GM19438 (cell line): ENCODE measurements around the gene LMTK2.

Source experiments
- ATAC-seq: cut with Tn5 transposase; IDR thresholded peaks from one replicate; pipeline ENCODE4 v1.9.1; 2021; ENCODE audit warnings: low read depth; ENCODE audit not compliant: unreplicated experiment

LMTK2 gene

DNA sequence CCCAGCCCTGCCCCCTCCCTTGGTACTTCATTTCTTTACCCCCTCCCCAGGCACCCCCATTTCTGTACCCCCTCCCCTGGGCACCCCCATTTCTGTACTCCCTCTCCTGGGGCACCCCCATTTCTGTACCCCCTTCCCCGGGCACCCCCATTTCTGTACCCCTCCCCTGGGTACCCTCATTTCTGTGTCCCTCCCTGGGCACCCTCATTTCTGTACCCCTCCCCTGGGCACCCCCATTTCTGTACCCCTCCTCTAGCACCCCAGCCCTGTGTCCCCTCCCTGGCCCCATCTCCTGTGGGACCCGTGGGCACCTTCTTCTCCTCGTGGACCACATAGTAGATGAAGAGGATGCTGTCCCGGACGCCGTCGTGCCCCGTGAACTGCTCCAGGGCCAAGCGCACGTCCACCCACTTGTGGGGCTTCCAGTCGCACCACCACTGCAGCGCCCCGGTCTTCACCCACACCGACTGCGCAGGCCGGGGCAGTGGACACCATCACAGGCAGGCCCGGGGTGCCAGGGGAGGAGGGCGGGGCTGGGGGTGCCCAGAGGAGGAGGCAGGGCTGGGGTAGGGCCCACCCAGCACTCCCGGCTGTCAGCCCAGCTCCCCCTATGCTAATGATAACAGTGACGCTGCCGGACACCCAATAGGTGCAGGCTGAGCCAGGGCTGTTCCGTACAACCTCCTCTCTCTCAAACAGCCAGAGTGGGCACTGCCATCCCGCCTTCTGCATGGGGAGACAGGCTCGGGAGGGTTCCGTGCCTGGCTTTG is 125.0 kb downstream of the LMTK2 start:
- ATAC-seq: no peak

DNA sequence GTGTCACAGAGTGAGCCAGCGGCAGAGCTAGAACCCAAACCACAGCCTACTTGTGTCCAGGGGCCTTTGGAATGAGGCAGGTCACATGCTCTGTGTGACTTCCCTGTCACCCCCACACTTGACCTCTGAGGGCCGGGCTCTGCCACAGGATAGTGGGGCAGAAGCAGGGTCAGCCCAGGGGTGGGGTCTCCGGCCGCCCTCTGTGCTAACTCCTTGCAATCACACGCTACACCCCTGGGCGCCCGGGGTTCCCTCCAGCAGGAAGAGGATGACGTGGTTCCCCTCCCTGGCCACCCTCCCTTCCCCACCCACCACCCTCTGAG is 125.6 kb downstream of the LMTK2 start:
- ATAC-seq: no peak

DNA sequence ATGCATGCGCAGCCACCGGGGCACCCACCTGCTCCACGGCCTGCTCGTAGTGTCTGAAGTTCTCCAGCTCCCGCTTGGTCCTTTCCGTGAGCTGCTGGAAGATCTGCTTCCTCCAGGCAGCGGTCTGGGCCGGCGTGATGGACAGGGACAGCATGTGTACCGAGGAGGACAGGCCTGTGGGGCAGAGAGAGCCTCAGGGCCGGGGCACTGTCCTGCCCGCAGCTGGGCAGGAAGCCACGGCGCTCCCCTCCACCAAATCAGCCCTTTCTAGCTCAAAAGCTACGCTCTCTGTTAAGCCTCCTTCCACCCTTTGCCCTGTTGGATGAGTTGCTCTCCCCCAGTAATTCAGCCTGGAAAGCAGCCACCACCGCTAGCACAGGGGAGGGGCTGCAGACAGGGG is 126.1 kb downstream of the LMTK2 start:
- no peak for ATAC-seq

DNA sequence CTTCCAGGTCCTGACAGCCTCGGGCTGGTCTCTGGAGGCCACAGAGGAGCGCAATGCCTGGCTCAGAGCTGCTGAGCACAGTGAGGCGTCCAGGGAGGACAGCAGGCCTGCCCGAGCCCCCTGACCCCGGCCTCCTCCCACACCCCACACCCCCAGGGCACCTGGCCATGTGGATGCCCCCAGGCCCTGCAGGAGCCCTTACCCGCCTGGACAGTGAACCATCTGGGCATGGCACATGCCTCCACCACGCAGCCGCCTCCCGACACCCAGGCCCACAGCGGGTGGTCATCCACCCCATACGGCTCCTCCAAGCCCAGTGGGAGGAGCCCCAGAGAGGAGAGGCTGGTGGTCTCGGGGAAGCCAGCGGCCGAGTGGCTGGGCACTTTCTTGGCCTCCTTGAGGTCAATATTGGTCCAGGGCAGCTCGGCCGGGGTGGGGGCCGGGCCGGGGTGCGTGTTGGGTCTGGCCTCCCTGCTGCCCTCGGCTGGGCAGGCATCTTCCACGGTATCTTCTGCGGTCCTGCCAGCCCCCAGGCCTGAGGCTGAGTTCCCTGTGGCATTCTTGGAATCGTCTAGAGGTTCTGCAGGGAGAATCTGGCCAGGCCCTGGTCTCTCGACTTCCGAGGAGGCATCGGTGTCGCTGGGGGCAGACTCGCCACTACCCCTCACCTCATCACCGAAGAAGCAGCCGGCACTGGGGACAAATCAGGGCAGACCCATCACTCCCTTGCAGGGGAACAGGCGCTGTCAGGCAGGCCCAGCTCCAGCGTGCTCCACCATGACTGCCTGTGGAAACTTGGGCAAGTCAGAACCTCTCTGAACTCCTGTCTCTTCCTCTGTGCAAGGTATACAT is 126.8 kb downstream of the LMTK2 start:
- no peak for ATAC-seq

DNA sequence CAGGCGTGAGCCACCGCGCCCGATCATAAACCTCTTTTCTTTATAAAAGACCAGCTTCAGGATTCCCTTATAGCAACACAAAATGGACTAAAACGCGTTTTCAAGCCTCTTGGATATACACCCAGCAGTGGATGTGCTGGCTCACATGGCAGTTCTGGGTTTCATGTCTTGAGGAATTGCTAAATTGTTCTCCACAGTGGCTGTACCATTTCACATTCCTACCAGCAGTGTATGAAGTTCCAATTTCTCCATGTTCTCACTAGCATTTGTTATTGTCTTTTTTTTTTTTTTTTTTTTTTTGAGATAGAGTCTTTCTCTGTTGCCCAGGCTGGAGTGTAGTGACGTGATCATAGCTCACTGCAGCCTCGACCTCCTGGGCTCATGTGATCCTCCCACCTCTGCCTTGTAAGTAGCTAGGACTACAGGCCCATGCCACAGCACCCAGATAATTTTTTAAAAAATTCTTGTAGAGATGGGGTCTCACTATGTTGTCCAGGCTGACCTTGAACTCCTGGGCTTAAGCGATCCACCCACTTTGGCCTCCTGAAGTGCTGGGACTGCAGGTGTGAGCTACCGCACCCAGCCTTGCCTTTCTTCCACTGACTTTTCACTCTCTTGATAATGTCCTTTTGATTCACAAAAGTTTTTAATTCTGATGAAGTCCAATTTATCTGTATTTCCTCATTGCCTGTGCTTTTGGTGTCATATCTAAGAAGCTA is 127.9 kb downstream of the LMTK2 start:
- no peak for ATAC-seq

DNA sequence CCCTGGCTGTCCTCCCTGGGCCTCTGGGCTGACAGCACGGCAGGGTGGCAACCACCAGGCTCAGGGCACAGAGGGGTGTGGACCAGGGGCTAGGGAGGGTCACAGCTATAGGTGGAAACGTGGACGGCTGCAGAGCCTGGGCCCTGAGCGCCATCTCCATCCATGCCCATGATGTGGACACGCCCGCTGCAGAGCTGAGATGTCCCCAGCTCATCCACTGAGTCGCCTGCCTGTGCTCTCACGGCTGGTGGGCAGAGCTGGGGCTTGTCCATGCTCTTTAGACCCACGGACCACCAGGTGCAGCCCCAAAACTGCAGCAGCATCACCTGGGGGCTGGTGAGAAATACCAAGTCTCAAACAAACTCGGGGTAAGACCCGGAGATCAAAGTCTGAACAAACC is 129.2 kb downstream of the LMTK2 start:
- ATAC-seq: no peak

DNA sequence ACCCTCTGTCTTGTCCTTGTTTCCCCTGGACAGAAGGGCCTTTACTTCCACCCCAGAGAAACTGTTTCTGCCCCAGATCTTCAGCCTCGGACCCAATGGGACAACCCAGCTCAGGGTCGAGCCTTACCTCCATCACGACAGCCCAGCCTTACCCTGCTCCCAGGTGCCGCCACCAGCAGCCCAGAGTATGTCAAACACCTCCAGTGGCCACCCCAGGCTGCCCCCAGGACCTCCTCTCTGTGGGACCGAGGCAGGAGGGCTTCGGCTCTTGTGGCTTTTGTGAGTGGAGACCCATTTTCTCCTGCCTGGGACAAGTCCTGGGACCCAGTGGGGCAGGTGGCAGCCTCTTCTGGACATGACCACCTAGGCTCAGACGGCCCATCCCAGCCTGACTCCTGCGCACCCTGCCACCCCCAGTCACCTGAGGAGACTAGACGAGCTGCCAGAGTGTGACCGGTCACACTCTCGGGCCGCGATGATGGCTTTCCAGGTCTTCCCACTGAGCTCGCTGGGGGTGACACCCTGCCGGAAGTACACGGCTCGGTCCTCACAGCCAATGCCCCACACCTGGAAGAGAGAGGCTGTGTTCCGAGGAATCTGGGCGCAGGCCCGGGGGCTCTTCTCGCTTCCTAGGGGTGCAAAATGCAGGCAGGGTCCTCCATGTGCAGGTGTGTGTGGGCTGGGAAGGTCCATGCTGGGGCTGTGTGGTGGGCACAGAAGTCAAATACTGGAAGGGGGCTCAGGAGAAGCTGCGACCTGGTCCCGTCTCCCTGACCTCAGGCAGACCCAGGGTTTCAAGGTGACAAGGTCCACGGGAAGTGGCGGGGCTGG is 129.9 kb downstream of the LMTK2 start:
- ATAC-seq: no peak

DNA sequence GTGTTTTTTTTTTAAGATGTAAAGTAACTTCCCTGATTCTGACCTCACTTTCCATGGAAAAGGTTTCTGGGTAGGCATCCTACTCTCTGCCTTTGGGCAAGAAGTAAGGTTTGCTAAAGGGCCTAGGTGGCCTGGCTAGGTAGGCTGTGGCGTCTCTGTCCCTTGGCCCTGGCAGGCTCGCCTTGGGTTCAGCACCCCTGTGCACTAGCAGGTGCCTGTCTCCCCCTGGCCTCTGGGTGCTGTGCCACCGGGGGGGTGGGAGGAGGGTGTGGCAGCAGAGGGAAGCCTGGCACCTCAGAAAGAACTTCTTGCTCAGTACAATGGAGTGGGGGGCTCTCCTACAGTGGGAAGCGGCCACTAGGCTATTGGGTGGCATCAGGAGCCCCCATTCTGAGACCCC is 131.4 kb downstream of the LMTK2 start:
- no peak for ATAC-seq

DNA sequence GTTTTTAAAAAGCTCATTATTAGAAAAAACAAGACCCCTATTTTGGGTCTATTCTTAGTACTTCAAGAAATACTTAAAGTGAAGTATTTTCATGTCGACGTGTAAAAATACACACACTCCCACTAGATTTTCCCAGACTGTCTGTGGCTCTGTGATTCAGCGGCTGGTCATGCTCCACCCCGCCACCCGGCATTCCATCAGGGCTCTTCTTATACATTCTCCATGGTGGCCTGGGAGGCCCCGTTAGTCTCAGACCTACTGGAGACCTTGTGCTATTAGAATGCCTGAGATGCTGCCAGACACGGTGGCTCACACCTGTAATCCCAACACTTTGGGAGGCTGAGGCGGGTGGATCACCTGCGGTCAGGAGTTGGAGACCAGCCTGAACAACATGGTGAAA is 132.3 kb downstream of the LMTK2 start:
- ATAC-seq: no peak

DNA sequence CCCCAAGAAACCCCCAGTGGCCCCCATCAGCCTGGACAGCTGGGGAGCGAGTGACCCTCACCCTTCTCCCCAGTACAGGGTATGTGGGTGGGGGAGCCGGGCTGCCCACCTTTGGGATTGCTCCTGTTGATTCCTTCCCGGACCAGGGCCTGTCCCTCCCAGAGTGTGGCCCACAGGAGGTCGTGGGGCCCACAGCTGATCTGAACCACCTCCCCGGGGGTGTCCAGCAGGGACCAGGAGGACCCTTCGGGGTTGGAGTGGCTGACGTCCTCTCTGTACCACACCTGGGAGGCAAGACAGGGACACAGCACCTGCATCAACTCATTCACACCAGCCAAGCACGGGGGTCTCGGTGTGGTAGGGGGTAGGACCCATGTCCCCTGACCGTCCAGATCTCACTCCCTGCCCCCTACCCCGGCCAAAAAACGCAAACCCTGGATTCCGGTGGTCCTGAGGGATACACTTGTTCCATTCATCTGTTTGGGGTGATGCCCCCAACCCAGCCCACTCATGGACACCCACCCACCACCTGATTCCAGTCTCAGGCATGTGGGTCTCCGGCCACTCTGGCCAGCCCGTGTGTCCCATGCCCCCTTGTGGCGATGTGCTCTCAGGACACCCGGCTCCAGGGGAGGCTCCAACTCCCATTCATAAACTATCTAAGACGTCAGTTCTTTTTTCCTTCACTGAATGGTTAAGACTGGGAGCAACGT is 134.5 kb downstream of the LMTK2 start:
- no peak for ATAC-seq

DNA sequence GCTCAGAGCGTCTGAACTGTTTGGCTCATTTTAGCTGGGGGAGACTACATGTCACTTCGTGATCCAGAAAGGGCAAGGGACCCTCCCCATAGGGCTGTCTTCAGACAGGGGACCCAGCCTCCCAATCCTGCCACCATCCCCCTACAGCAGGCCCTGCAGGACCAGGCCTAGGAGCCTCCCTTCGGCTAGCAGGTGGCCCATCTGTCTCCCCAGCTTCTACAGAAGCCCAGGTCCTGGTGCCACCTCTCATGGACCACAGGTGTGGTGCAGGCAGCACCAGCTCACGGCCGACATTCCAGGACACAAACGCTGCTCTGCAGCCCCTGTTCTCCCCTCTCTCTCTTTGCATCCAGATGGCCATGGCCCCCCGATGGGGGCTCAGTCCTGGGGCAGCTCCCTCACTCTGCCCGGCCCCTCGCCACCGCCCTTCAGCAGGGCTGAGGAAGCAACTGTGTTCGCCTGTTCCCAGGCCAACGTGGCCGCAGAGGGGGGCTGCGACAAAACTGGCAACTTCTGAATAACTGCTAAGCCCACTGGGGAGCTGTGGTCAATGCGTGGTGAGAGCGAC is 135.1 kb downstream of the LMTK2 start:
- no peak for ATAC-seq

DNA sequence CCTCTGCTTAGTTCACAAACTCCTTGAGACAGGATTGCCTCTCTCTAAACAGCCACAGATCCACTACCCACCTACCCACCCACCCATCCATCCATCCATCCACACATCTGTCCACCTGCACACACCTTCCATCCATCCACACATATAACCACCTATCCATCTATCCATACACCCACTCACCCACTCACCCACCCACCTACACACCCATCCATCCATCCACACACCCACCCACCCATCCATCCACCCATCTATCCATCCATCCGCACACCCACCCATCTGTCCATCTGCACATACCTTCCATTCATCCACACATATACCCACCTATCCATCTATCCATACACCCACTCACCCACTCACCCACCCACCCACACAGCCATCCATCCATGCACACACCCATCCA is 135.7 kb downstream of the LMTK2 start:
- ATAC-seq: no peak

DNA sequence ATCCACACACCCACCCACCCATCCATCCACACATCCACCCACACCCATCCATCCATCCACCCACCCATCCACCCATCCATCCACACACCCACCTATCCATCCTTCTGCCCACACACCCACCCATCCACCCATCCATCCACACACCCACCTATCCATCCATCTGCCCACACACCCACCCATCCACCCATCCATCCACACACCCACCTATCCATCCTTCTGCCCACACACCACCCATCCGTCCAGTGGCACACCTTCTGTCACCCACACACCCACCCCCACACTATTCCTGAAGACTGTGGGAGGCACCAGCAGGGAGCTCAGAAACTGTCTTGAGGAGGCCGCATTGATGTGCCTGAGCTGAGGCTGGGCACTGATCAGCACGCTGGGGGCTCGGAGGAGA is 136.3 kb downstream of the LMTK2 start:
- no peak for ATAC-seq

DNA sequence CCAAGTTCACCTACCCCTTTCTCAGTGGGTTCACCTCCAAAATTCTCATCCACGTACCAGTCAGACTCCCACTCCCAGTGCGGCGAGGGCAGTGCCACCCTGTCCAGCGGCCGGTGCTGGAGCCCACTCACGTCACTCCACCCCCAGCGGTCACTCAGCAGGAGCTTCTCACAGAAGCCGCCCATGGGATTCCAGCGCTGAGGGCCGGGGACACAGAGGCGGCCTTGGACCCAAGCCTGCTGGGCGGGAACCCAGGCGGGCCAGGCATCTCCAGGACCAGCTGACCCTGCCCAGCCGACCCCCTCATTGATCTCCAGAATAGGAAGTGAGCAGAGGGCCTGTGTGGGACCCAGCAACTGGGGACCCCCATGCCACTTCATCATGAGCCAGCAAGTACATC is 138.2 kb downstream of the LMTK2 start:
- ATAC-seq: no peak

DNA sequence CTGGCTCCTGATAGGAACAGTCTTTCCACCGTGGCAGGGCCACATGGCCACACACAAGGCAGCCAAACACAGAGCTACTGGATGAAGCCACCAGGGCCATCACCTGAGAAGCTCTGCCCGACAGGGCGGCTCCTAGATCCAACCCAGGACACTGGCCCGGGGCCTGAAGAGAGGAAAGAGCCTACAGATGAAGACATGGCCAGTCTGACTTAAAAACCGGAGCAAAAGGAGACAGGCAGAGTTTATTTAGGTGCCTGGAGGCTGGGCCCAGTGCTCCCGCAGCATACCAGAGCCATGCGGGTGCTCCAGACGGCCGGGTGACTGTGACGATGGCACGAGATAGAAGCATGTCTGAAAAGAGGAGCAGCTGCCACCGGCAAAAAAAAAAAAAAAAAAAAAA is 141.5 kb downstream of the LMTK2 start:
- no peak for ATAC-seq

DNA sequence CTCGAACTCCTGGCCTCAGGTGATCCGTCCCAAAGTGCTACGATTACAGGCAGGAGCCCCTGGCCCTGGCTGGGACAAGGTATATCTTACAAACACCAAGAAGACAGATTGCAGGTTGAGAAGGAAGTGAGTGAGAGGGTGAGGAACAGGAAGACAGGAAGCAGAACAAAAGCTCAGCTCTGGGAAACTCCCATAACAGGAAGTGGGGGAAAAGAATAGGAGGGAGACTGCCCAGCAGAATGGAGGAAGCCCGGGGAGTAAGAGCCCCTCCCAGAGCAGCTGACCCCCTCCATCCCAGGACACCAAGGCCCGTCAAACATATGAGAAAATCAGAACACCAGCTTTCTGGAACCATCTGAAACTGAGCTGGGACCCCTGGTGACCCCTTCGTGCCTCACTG is 142.4 kb downstream of the LMTK2 start:
- no peak for ATAC-seq

DNA sequence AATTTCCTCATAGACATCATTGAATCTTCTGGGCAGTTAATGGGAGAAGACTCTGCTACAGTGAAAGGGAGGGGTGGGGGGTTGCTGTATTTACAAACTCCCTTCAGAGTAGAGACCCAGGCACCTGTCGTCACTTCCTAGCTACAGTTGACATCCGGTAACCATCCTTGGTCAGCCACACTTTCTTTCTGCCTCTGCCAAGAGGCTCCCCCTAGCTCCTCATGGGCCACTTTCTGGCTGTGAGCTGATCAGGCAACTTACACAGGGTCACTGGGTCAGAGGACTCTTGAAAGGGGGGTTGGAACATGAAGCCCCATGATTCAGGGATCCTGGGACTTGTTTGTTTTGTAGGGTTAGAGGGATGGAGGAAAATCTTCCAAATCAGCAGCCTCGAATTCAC is 144.1 kb downstream of the LMTK2 start:
- peak; percentile 52 for ATAC-seq

DNA sequence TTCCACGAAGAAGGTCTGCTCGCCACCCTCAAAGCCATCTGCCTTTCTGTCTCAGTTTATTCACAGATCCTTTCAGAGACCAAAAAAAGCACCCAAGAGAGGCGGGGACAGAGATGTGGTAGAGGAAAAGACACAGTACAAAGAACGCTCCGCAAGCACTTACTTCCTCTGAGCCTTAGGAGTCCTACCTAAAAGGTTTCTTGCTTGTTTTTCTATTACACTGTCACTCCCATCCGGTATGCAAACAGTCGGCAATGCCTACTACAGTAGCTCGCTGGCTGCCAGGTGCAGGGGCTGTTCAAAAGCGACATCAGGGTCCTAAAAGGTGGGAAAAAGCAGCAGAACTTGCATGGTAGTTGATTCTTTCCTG is 144.6 kb downstream of the LMTK2 start:
- ATAC-seq: peak; percentile 40

DNA sequence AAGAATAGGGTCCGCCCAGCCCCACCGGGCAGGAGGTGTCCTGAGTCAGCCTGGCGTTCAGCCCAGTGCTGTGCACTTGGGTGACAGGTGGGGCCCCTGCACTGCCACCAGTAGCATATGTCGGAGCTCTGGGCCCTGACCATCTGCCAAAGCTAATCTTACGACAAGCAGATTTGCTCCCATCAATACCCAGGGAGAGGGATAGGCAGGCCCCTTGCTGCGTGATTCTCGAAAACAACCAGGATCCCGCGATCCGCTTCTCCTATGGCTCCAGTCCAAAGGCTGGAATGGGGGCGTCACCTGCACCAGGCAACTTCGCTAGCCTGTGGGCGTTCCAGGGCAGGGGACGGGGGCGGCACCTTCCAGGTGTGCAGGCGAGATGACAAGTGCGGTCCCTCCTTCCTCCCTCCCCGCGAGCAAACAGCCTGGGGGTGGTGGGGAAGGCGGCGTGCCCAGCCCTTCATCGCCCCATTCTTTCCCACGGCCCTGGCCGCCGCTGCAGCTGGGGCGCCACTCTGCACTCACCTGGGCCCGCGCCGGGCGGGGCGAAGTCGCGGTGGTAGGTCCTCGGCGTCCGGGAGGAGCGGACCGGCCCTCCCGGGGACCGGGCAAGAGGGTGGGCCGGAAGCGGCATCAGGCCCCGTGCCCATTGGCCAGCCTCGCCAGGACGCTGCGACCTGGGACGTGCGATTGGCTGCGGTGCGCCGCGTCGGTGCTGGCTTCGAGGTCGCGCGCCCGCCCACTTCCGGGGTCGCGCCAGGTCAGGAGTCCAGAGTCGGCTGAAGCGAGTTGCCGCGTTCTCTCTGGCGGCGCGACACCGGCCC is 145.2 kb downstream of the LMTK2 start, which contains the start of gene TECPR1:
Gene TECPR1 (minus strand): TSS at position 632 of the 824 bp plus-strand sequence. CDS start 6,086 bp downstream, outside the sequence.
- peak; percentile 94 for ATAC-seq
